A673 (cell line): ENCODE measurements around the gene BCAS1. TPM values are rescaled to one million over a fixed set of nuclear protein-coding genes. Genes with fewer than 3 reads are reported as not detected.

Experiments used
- BruUV-seq: library from RNA; stranded (reverse); fragments of 400-500 nt; replicated peaks from 2 replicates; lab custom pipeline; 2021; lab: Mats Ljungman, UMichigan
- CTCF ChIA-PET: fragments of 300-600 bp; sonication (Branson Sonifier 250); formaldehyde crosslinking; loops from one replicate; lab custom pipeline; 2022; ENCODE audit warnings: antibody characterized with exemption; lab: Charles Lee
- POLR2A ChIA-PET: fragments of 300-600 bp; sonication (Branson Sonifier 250); formaldehyde crosslinking; loops from one replicate; lab custom pipeline; 2022; ENCODE audit warnings: antibody characterized with exemption; ENCODE audit not compliant: low non-redundant PET; lab: Charles Lee
- DNase-seq: peaks from one replicate; pipeline ENCODE4 v3.0.0-alpha.2; 2015; ENCODE audit warnings: low spot score
- H3K27ac ChIP-seq: fragments of 200-600 bp; sonication (generic); 2 replicates; pipeline ENCODE4 v1.5.1; 2016; ENCODE audit warnings: mixed run types, low read depth, mild to moderate bottlenecking, mixed read lengths, antibody characterized with exemption, low read length; ENCODE audit not compliant: poor library complexity, severe bottlenecking
- H3K27me3 ChIP-seq: fragments of 200-600 bp; sonication (generic); replicated peaks from 2 replicates; pipeline ENCODE4 v1.6.1; 2017; ENCODE audit warnings: mixed run types, low read depth, mild to moderate bottlenecking, mixed read lengths, antibody characterized with exemption, low read length; ENCODE audit not compliant: insufficient read depth, poor library complexity
- H3K36me3 ChIP-seq: fragments of 200-600 bp; sonication (generic); 2 replicates; pipeline ENCODE4 v1.6.1; 2016; ENCODE audit warnings: mixed run types, mild to moderate bottlenecking, mixed read lengths, antibody characterized with exemption, low read length; ENCODE audit not compliant: insufficient read depth, poor library complexity, severe bottlenecking
- H3K4me1 ChIP-seq: fragments of 200-600 bp; sonication (generic); 2 replicates; pipeline ENCODE4 v1.6.1; 2017; ENCODE audit warnings: mixed run types, mild to moderate bottlenecking, mixed read lengths, antibody characterized with exemption, low read length; ENCODE audit not compliant: insufficient read depth, poor library complexity, severe bottlenecking
- H3K4me3 ChIP-seq: fragments of 200-600 bp; sonication (generic); 2 replicates; pipeline ENCODE4 v1.5.1; 2016; ENCODE audit warnings: low read depth, mixed run types, mild to moderate bottlenecking, mixed read lengths, low read length; ENCODE audit not compliant: poor library complexity, severe bottlenecking
- H3K9me3 ChIP-seq: fragments of 200-600 bp; sonication (generic); 2 replicates; pipeline ENCODE4 v1.6.1; 2016; ENCODE audit warnings: mixed run types, low read depth, mild to moderate bottlenecking, mixed read lengths, antibody characterized with exemption, low read length; ENCODE audit not compliant: poor library complexity, severe bottlenecking
- EZH2 ChIP-seq: fragments of 200-600 bp; sonication (generic); IDR thresholded peaks from 2 replicates; pipeline ENCODE4 v1.6.1; 2017; ENCODE audit warnings: borderline replicate concordance, low read depth, mild to moderate bottlenecking, mixed read lengths, antibody characterized with exemption, low read length; ENCODE audit not compliant: poor library complexity, severe bottlenecking
- intact Hi-C: fragments of 100-400 bp; cut with micrococcal nuclease; formaldehyde crosslinking; loops from one replicate; pipeline ENCODE4 v1.10.0; 2022; ENCODE audit not compliant: unreplicated experiment
- total RNA-seq: library from RNA; stranded (reverse); gene quantifications from 2 replicates; pipeline ENCODE4 v1.2.3, GENCODE V29; 2021
- TF ChIP-seq, protein P1 (sequence below): fragments of 300-800, 200-600 bp; sonication (generic); conservative IDR thresholded peaks from 2 replicates; pipeline ENCODE4 v1.5.1; 2017; ENCODE audit warnings: low read depth, mild to moderate bottlenecking, antibody characterized with exemption, low read length, moderate library complexity, mixed read lengths

BCAS1 gene
- total RNA-seq, 1 experiment from 2014 or later, result 1.4 TPM

GRCh38 chr20:54026295-54027064, 43.9 kb downstream of the BCAS1 start:
- no TSS peak for BruUV-seq
- no peak for DNase-seq
- intact Hi-C loops, result no loop called here
- H3K27ac ChIP-seq, result no peak overlapping the region
- ChIA-PET POLR2A (no interaction called here), CTCF (no interaction called here)
- TF ChIP-seq, protein P1, sequence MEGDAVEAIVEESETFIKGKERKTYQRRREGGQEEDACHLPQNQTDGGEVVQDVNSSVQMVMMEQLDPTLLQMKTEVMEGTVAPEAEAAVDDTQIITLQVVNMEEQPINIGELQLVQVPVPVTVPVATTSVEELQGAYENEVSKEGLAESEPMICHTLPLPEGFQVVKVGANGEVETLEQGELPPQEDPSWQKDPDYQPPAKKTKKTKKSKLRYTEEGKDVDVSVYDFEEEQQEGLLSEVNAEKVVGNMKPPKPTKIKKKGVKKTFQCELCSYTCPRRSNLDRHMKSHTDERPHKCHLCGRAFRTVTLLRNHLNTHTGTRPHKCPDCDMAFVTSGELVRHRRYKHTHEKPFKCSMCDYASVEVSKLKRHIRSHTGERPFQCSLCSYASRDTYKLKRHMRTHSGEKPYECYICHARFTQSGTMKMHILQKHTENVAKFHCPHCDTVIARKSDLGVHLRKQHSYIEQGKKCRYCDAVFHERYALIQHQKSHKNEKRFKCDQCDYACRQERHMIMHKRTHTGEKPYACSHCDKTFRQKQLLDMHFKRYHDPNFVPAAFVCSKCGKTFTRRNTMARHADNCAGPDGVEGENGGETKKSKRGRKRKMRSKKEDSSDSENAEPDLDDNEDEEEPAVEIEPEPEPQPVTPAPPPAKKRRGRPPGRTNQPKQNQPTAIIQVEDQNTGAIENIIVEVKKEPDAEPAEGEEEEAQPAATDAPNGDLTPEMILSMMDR, result no peak
- TF ChIP-seq EZH2, result no peak
- H3K36me3 ChIP-seq, result no peaks in the 10 kb centered on the region
- H3K27me3 ChIP-seq, result no peaks in the 10 kb centered on the region
- H3K9me3 ChIP-seq, result no peaks in the 10 kb centered on the region
- no peak overlapping the region for H3K4me3 ChIP-seq
- H3K4me1 ChIP-seq, result peaks cover 6% of the 10 kb centered on the region

DNA sequence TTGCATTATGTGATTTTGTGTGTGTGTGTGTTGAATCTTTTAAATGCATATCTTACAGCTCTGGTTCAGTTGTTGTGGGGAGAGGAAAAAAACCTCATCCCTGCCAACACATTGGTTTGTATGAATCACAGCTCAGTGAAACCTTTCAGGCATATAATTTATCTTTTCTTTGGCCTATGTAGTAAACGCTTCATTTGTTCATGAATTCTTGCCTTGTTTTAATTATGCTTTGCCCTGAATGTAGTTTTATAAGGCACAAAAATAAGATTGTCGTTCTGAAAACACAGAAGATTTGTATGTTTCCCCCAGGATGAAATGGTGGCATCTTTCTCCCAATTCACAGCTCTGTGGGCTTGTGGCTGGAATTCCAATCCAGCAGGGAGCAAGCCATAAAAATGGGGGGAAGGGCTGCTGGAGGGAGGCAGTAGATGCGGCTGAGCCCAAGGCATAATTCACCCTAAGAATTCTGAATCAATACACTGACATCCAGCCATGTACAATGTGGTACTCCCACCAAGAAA, 45.1 kb downstream of the BCAS1 start:
- no peaks in the 10 kb centered on the region for H3K27me3 ChIP-seq
- H3K9me3 ChIP-seq, result no peaks in the 10 kb centered on the region
- BruUV-seq, result no TSS peak
- ChIA-PET CTCF (no interaction called here), POLR2A (no interaction called here)
- peaks cover 6% of the 10 kb centered on the region for H3K4me1 ChIP-seq
- no peak for DNase-seq
- H3K27ac ChIP-seq, result no peak overlapping the region
- intact Hi-C loops, result no loop called here
- no peak for TF ChIP-seq EZH2
- TF ChIP-seq, protein P1, result no peak
- H3K4me3 ChIP-seq, result no peak overlapping the region
- no peaks in the 10 kb centered on the region for H3K36me3 ChIP-seq

DNA sequence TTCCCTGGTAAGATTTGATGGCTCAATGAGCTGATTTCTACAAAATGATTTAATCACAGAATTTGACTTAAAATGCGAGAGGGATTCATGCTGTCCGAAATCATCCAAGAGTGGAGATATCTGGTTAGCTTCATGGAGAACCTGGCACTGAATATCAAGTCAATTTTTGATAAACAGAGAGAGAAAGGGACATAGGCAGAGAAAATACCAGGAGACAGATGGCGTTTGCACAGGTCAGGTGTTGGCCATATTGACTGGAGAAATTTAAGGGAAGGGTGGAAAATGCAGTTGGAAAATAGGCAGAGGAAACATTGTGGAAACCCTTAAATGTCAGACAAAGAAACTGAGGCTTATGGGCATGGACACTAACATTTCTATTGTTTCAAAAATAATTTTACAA, 47.0 kb downstream of the BCAS1 start:
- DNase-seq, result no peak
- TF ChIP-seq, protein P1, result no peak
- TF ChIP-seq EZH2, result no peak
- intact Hi-C loops, result no loop called here
- Histone ChIP-seq H3K9me3 (no peaks in the 10 kb centered on the region), H3K4me1 (peaks cover 6% of the 10 kb centered on the region), H3K27me3 (no peaks in the 10 kb centered on the region), H3K36me3 (no peaks in the 10 kb centered on the region), H3K27ac (no peak overlapping the region), H3K4me3 (no peak overlapping the region)
- BruUV-seq, result no TSS peak
- ChIA-PET CTCF (interaction anchor here (0.7 kb wide), 1 partner anchor 39 kb away, joined by 3 read pairs; no protein-coding TSS in a partner anchor), POLR2A (no interaction called here)
